ENCODE data around the gene EPHA1.
"Not testable (repeated sequence)": the region's sequence is repeated elsewhere in the genome, so short reads cannot be mapped to it uniquely, and the experiment has no call there.

Gene EPHA1

GRCh38 chr7:143406002-143406357, 2.7 kb downstream of the EPHA1 start:
- Histone ChIP-seq H3K27ac (ENCODE audit: low read depth in 2 of 2, low read length in 2 of 2) (no peak overlapping the region), H3K4me3 (ENCODE audit: low read length in 2 of 2) (no peak overlapping the region), H3K27me3 (ENCODE audit: control insufficient read depth in 2 of 2, insufficient read depth in 2 of 2, low read length in 2 of 2) (no peaks in the 10 kb centered on the region), H3K4me1 (ENCODE audit: control insufficient read depth in 2 of 2, insufficient read depth in 2 of 2, low read length in 2 of 2) (peaks cover 10 to 18% of the 10 kb centered on the region in 2 donors), H3K9me3 (ENCODE audit: control insufficient read depth in 2 of 2, low read length in 2 of 2) (no peaks in the 10 kb centered on the region), H3K36me3 (ENCODE audit: control insufficient read depth in 2 of 2, insufficient read depth in 2 of 2, low read length in 2 of 2) (peaks cover 0 to 3% of the 10 kb centered on the region in 2 donors), H3K9ac (ENCODE audit: low read depth in 1 of 2, low read length in 2 of 2) (no peak overlapping the region)

GRCh38 chr7:143405173-143406001, 3.3 kb downstream of the EPHA1 start:
- no peak overlapping the region for H3K9ac ChIP-seq (ENCODE audit: low read depth in 1 of 2, low read length in 2 of 2)
- H3K9me3 ChIP-seq (ENCODE audit: control insufficient read depth in 2 of 2, low read length in 2 of 2), result no peaks in the 10 kb centered on the region
- H3K36me3 ChIP-seq (ENCODE audit: control insufficient read depth in 2 of 2, insufficient read depth in 2 of 2, low read length in 2 of 2), result peaks cover 0 to 3% of the 10 kb centered on the region in 2 donors
- H3K4me3 ChIP-seq (ENCODE audit: low read length in 2 of 2), result no peak overlapping the region
- peaks cover 10 to 18% of the 10 kb centered on the region in 2 donors for H3K4me1 ChIP-seq (ENCODE audit: control insufficient read depth in 2 of 2, insufficient read depth in 2 of 2, low read length in 2 of 2)
- H3K27me3 ChIP-seq (ENCODE audit: control insufficient read depth in 2 of 2, insufficient read depth in 2 of 2, low read length in 2 of 2), result no peaks in the 10 kb centered on the region
- H3K27ac ChIP-seq (ENCODE audit: low read depth in 2 of 2, low read length in 2 of 2), result no peak overlapping the region

- not testable (repeated sequence) for H3K9me3 ChIP-seq (ENCODE audit: control insufficient read depth in 2 of 2, low read length in 2 of 2); H3K9ac ChIP-seq (ENCODE audit: low read depth in 1 of 2, low read length in 2 of 2); H3K4me3 ChIP-seq (ENCODE audit: low read length in 2 of 2); H3K27me3 ChIP-seq (ENCODE audit: control insufficient read depth in 2 of 2, insufficient read depth in 2 of 2, low read length in 2 of 2); H3K27ac ChIP-seq (ENCODE audit: low read depth in 2 of 2, low read length in 2 of 2); H3K4me1 ChIP-seq (ENCODE audit: control insufficient read depth in 2 of 2, insufficient read depth in 2 of 2, low read length in 2 of 2)
- peaks cover 11 to 12% of the 10 kb centered on the region in 2 donors for H3K36me3 ChIP-seq (ENCODE audit: control insufficient read depth in 2 of 2, insufficient read depth in 2 of 2, low read length in 2 of 2)
These were observed 6.4 kb downstream of the EPHA1 start for GRCh38 chr7:143402233-143402632.

DNA sequence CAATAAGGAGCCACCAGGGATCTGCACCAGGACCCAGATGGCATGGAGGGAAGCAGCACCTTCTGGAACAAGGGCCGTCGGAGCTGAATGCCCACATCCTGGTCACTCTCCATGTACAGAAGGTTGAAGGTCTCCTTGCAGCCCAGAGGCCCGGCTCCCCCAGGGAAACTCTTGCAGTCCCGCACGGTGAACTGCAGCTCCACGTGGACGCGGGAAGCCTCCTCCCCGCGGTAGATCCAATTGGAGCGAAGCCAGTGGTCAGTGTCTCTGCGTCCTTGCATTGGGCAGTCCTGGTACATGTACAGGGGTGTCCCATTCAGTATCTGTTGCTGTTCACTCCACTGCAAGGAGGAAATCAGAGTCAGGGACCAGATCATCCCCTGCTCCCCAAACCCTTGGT, 7.4 kb downstream of the EPHA1 start:
- Histone ChIP-seq H3K9me3 (ENCODE audit: control insufficient read depth in 2 of 2, low read length in 2 of 2) (no peaks in the 10 kb centered on the region), H3K27ac (ENCODE audit: low read depth in 2 of 2, low read length in 2 of 2) (no peak overlapping the region), H3K27me3 (ENCODE audit: control insufficient read depth in 2 of 2, insufficient read depth in 2 of 2, low read length in 2 of 2) (no peaks in the 10 kb centered on the region), H3K36me3 (ENCODE audit: control insufficient read depth in 2 of 2, insufficient read depth in 2 of 2, low read length in 2 of 2) (peaks cover 12 to 18% of the 10 kb centered on the region in 2 donors), H3K4me3 (ENCODE audit: low read length in 2 of 2) (no peak overlapping the region), H3K9ac (ENCODE audit: low read depth in 1 of 2, low read length in 2 of 2) (no peak overlapping the region), H3K4me1 (ENCODE audit: control insufficient read depth in 2 of 2, insufficient read depth in 2 of 2, low read length in 2 of 2) (no peaks in the 10 kb centered on the region)

DNA sequence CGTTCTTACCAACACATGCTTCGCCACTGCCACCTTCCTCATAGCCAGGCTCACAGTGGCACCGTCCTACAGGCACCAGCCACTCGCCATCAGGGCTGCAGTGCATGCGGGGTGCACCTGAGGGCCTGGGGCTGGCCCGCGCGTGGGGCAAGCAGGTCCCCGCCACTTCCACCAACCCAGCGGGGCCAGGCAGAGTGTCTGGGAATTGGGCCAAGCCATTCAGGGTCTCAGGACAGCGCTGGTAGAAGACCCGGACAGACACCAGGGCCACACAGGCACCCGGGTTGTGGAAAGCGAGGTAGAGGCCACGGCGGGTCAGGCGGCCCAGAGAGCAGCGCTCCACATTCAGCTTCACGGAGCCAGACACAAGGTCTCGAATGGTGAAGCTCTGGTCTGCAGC, 9.0 kb downstream of the EPHA1 start:
- H3K4me1 ChIP-seq (ENCODE audit: control insufficient read depth in 2 of 2, insufficient read depth in 2 of 2, low read length in 2 of 2), result no peaks in the 10 kb centered on the region
- no peaks in the 10 kb centered on the region for H3K9me3 ChIP-seq (ENCODE audit: control insufficient read depth in 2 of 2, low read length in 2 of 2)
- no peak overlapping the region for H3K9ac ChIP-seq (ENCODE audit: low read depth in 1 of 2, low read length in 2 of 2)
- no peak overlapping the region for H3K27ac ChIP-seq (ENCODE audit: low read depth in 2 of 2, low read length in 2 of 2)
- peaks cover 17 to 20% of the 10 kb centered on the region in 2 donors for H3K36me3 ChIP-seq (ENCODE audit: control insufficient read depth in 2 of 2, insufficient read depth in 2 of 2, low read length in 2 of 2)
- no peaks in the 10 kb centered on the region for H3K27me3 ChIP-seq (ENCODE audit: control insufficient read depth in 2 of 2, insufficient read depth in 2 of 2, low read length in 2 of 2)
- no peak overlapping the region for H3K4me3 ChIP-seq (ENCODE audit: low read length in 2 of 2)

DNA sequence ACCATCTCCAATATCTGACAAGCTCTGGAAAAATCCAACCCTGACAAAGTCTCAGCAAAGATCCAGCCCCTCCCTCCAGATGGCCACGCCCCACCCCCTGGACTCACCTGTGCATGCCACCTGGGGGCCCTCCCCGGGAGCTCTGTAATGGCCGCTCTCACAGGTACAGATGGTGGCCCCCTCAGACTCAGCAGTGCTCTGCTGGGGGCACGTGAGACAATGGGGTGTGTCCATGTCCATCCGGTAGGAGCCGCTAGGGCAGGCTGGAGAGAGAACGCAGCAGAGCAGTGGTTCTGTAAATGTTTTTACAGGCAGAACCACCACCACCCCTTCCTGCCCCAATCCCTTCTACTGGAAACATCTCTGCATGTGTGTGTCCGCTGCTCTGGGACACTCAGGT, 9.5 kb downstream of the EPHA1 start:
- Histone ChIP-seq H3K9ac (ENCODE audit: low read depth in 1 of 2, low read length in 2 of 2) (no peak overlapping the region), H3K9me3 (ENCODE audit: control insufficient read depth in 2 of 2, low read length in 2 of 2) (no peaks in the 10 kb centered on the region), H3K36me3 (ENCODE audit: control insufficient read depth in 2 of 2, insufficient read depth in 2 of 2, low read length in 2 of 2) (peaks cover 17 to 20% of the 10 kb centered on the region in 2 donors), H3K27me3 (ENCODE audit: control insufficient read depth in 2 of 2, insufficient read depth in 2 of 2, low read length in 2 of 2) (no peaks in the 10 kb centered on the region), H3K27ac (ENCODE audit: low read depth in 2 of 2, low read length in 2 of 2) (no peak overlapping the region), H3K4me1 (ENCODE audit: control insufficient read depth in 2 of 2, insufficient read depth in 2 of 2, low read length in 2 of 2) (no peaks in the 10 kb centered on the region), H3K4me3 (ENCODE audit: low read length in 2 of 2) (no peak overlapping the region)

- no peak overlapping the region for H3K9ac ChIP-seq (ENCODE audit: low read depth in 1 of 2, low read length in 2 of 2)
- no peak overlapping the region for H3K4me3 ChIP-seq (ENCODE audit: low read length in 2 of 2)
- H3K4me1 ChIP-seq (ENCODE audit: control insufficient read depth in 2 of 2, insufficient read depth in 2 of 2, low read length in 2 of 2), result no peaks in the 10 kb centered on the region
- H3K36me3 ChIP-seq (ENCODE audit: control insufficient read depth in 2 of 2, insufficient read depth in 2 of 2, low read length in 2 of 2), result peaks cover 20 to 23% of the 10 kb centered on the region in 2 donors
- no peaks in the 10 kb centered on the region for H3K9me3 ChIP-seq (ENCODE audit: control insufficient read depth in 2 of 2, low read length in 2 of 2)
- no peaks in the 10 kb centered on the region for H3K27me3 ChIP-seq (ENCODE audit: control insufficient read depth in 2 of 2, insufficient read depth in 2 of 2, low read length in 2 of 2)
- no peak overlapping the region for H3K27ac ChIP-seq (ENCODE audit: low read depth in 2 of 2, low read length in 2 of 2)
These were observed 10.0 kb downstream of the EPHA1 start for GRCh38 chr7:143398616-143399015.

- Histone ChIP-seq H3K36me3 (ENCODE audit: control insufficient read depth in 2 of 2, insufficient read depth in 2 of 2, low read length in 2 of 2) (peaks cover 20 to 29% of the 10 kb centered on the region in 2 donors), H3K9me3 (ENCODE audit: control insufficient read depth in 2 of 2, low read length in 2 of 2) (no peaks in the 10 kb centered on the region), H3K27me3 (ENCODE audit: control insufficient read depth in 2 of 2, insufficient read depth in 2 of 2, low read length in 2 of 2) (no peaks in the 10 kb centered on the region), H3K4me1 (ENCODE audit: control insufficient read depth in 2 of 2, insufficient read depth in 2 of 2, low read length in 2 of 2) (no peaks in the 10 kb centered on the region), H3K27ac (ENCODE audit: low read depth in 2 of 2, low read length in 2 of 2) (no peak overlapping the region), H3K4me3 (ENCODE audit: low read length in 2 of 2) (no peak overlapping the region), H3K9ac (ENCODE audit: low read depth in 1 of 2, low read length in 2 of 2) (no peak overlapping the region)
These were observed 10.7 kb downstream of the EPHA1 start for GRCh38 chr7:143397710-143398530.

DNA sequence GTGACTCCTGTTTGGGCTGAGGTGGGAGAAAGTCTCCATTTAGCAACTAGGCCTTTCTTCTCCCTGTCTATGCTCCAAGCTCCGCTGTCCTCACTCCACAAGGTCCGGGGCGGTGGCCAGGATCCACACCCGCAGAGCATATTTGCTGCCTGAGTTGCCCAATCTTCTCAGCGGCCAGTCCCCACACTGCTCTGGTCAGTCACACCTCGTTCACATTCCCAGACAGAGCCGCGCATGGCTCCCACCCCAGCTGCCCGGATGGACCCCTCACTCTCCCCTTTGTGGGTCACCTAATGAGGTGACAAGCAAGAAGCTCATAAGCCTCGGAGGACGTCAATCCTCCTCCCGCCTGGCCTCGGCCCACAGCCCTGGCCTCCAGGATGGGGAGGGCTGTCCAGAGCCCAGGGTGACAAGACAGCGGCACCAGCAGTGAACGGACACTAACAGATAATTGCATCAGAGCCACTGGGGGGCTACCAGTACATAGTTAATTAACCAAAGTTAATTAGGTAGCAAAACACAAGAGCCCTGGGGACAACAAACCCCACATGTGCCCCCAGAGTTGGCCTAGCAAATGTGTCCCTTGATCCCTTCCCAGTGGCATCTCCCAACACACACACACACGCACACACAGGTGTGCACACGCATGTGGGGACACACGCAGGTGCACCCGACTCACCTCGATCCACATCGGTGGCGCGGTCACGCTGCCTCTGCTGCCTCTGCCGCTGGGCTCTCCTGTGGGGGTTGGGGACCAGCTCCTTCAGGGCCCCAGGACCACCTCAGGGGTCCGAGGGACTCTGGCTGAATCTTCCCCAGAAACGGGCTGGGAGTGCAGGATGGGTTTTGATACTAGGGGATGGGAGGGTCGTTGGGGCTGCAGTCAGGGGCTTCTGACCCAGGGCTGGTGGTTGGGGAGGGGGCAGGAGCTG, 11.8 kb downstream of the EPHA1 start:
- H3K9ac ChIP-seq (ENCODE audit: low read depth in 1 of 2, low read length in 2 of 2), result no peak overlapping the region
- H3K36me3 ChIP-seq (ENCODE audit: control insufficient read depth in 2 of 2, insufficient read depth in 2 of 2, low read length in 2 of 2), result peaks cover 23 to 34% of the 10 kb centered on the region in 2 donors
- H3K27me3 ChIP-seq (ENCODE audit: control insufficient read depth in 2 of 2, insufficient read depth in 2 of 2, low read length in 2 of 2), result no peaks in the 10 kb centered on the region
- no peak overlapping the region for H3K4me3 ChIP-seq (ENCODE audit: low read length in 2 of 2)
- no peaks in the 10 kb centered on the region for H3K9me3 ChIP-seq (ENCODE audit: control insufficient read depth in 2 of 2, low read length in 2 of 2)
- H3K27ac ChIP-seq (ENCODE audit: low read depth in 2 of 2, low read length in 2 of 2), result no peak overlapping the region
- peaks cover 1 to 3% of the 10 kb centered on the region in 2 donors for H3K4me1 ChIP-seq (ENCODE audit: control insufficient read depth in 2 of 2, insufficient read depth in 2 of 2, low read length in 2 of 2)

All from mucosa of rectum (tissue), 2 donors.